Measurements from ENCODE around the gene GSC2.
"Not testable (repeated sequence)": the region's sequence is repeated elsewhere in the genome, so short reads cannot be mapped to it uniquely, and the experiment has no call there.

GSC2 gene

DNA sequence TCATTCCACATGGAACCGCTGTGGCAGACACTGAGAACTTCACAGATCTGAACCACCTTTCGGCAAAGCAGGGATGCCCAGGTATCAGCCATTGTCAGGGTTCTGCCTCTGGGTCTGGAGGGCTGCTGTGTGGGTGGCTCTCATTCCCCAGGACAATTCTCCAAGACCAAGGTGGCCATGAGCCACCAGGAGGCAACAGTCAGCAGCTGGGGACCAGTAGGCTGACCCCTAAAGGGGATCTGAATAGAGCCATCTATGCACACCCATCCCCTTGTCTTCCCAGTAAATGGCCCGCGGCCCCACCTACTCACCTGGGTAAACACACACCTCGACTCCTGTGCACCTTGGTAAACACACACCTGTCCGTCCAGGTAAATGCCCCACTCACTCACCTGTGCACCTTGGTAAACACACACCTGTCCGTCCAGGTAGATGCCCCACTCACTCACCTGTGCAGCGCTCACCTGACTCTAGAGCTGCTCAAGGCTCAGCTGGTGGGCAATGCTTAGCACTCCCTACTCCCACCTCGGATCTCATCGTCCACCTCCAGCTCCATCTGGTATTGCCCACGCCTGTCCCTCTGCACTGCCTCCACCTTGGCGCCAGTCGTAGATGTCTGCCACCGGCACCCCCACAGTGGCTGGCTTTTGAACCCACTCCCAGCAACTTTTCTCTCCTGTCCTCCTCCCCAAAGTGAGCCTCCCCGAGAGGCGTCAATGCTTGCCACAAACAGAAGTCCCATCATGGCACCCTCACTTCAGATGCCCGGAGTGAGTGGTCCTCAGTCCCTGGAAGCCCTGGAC lies 18.2 kb upstream of the GSC2 start:
- Histone ChIP-seq H3K36me3 (ENCODE audit: insufficient read depth, low read length) (no peaks in the 10 kb centered on the region), H3K9ac (ENCODE audit: insufficient read length) (no peak overlapping the region), H3K9me3 (ENCODE audit: low read depth, low read length) (no peaks in the 10 kb centered on the region), H3K4me3 (no peak overlapping the region), H3K27ac (no peak overlapping the region)
- no peak for DNase-seq (ENCODE audit: low read depth, low spot score)
- TF ChIP-seq FOXP2 (optimal IDR thresholded peaks at IDR 0.05; ENCODE audit: control extremely low read depth, extremely low read length, insufficient read depth) (no peak), POLR2AphosphoS5 (IDR thresholded peaks at IDR 0.05; ENCODE audit: borderline replicate concordance, low read depth, low read length) (no peak), EZH2 (IDR thresholded peaks at IDR 0.05) (no peak)

DNA sequence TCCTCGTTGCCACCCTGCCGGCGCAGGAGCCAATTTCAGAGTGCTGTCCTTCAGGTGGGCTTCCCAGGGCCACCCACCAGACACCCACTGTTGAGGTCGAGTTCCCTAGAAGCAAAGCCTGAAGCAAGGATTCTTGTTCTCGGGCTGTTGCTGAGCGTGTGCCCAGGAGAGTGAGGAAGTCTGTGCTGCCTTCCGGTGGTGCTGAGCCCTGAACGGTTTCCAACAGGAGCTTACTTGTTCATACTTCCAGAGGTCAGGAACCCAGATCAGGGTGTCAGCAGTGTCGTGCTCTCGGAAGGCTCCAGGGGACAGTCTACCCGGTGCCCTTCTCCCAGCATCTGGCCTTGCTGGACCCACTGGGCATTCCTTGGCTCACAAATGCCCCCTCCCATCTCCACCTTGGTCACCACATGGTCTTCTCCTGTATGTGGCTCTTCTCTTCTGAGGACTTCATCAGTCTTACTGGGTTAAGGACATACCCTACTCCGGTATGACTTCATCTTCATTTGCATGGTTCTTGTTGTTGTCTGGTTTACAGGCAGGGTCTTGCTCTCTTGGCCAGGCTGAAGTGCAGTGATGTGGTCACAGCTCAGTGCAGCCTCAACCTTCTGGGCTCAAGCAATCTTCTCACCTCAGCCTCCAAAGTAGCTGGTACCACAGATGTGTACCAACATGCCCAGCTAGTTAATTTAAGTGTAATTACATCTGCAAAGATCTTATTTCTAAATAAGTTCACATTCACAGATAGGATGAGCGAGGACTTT lies 17.2 kb upstream of the GSC2 start:
- H3K4me3 ChIP-seq = no peak overlapping the region
- no peaks in the 10 kb centered on the region for H3K36me3 ChIP-seq (ENCODE audit: insufficient read depth, low read length)
- no peak for DNase-seq (ENCODE audit: low read depth, low spot score)
- no peak overlapping the region for H3K27ac ChIP-seq
- no peak overlapping the region for H3K9ac ChIP-seq (ENCODE audit: insufficient read length)
- H3K9me3 ChIP-seq (ENCODE audit: low read depth, low read length) = no peaks in the 10 kb centered on the region
- TF ChIP-seq EZH2 (IDR thresholded peaks at IDR 0.05) = no peak

DNA sequence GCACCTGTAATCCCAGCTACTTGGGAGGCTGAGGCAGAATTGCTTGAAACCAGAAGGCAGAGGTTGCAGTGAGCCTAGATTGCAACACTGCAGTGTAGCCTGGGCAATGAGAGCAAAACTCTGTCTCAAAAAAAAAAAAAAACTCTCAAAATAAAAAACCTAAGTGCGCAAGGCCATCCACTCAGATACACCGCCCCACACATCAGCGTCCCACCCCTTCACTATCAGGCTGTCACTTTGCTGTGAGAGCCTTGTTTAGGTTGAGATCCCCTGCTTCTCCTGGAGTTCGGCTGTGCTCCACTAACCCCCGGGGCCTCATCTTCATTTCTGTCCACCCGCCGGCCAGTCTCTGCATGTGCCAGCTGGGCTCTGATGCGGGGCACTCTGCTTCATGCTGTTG lies 16.3 kb upstream of the GSC2 start:
- Histone ChIP-seq H3K9me3 (ENCODE audit: low read depth, low read length) (no peaks in the 10 kb centered on the region), H3K27ac (no peak overlapping the region), H3K36me3 (ENCODE audit: insufficient read depth, low read length) (no peaks in the 10 kb centered on the region), H3K4me3 (no peak overlapping the region), H3K9ac (ENCODE audit: insufficient read length) (no peak overlapping the region)
- DNase-seq (ENCODE audit: low read depth, low spot score) = no peak
- TF ChIP-seq EZH2 (IDR thresholded peaks at IDR 0.05) = no peak

DNA sequence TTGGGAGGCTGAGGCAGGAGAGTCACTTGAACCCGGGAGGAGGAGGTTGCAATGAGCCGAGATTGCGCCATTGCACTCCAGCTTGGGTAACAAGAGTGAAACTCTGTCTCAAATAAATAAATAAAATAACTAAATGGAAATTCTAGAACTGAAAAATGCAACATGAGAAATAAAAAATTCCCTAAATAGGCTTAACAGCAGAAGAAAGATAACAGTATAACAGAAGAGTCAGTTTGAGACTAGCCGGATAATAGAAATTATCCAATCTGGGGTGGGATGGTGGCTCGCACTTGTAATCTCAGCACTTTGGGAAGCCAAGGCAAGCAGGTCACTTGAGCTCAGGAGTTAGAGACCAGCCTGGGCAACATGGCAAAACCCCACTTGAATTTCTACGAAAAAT lies 14.3 kb upstream of the GSC2 start:
- no peak overlapping the region for H3K9ac ChIP-seq (ENCODE audit: insufficient read length)
- H3K36me3 ChIP-seq (ENCODE audit: insufficient read depth, low read length) = no peaks in the 10 kb centered on the region
- H3K9me3 ChIP-seq (ENCODE audit: low read depth, low read length) = no peaks in the 10 kb centered on the region
- no peak for DNase-seq (ENCODE audit: low read depth, low spot score)
- TF ChIP-seq POLR2AphosphoS5 (IDR thresholded peaks at IDR 0.05; ENCODE audit: borderline replicate concordance, low read depth, low read length) = no peak
- no peak for TF ChIP-seq FOXP2 (optimal IDR thresholded peaks at IDR 0.05; ENCODE audit: control extremely low read depth, extremely low read length, insufficient read depth)
- no peak for TF ChIP-seq EZH2 (IDR thresholded peaks at IDR 0.05)
- no peak overlapping the region for H3K27ac ChIP-seq
- no peak overlapping the region for H3K4me3 ChIP-seq

DNA sequence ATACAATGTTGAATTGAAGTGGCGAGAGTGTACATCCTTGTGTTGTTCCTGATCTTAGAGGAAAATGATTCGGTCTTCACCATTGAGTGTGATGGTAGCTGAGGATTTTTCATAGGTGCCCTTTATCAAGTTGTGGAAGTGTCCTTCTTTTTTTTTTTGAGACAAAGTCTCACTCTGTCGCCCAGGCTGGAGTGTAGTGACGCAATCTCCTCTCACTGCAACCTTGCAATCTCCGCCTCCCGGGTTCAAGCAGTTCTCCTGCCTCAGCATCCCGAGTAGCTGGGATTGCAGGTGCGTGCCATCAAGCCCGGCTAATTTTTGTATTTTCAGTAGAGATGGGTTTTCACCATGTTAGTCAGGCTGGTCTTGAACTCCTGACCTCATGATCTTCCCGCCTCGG lies 8.6 kb upstream of the GSC2 start:
- not testable (repeated sequence) for H3K36me3 ChIP-seq (ENCODE audit: insufficient read depth, low read length); DNase-seq (ENCODE audit: low read depth, low spot score); H3K9ac ChIP-seq (ENCODE audit: insufficient read length); H3K4me3 ChIP-seq; H3K9me3 ChIP-seq (ENCODE audit: low read depth, low read length); H3K27ac ChIP-seq

DNA sequence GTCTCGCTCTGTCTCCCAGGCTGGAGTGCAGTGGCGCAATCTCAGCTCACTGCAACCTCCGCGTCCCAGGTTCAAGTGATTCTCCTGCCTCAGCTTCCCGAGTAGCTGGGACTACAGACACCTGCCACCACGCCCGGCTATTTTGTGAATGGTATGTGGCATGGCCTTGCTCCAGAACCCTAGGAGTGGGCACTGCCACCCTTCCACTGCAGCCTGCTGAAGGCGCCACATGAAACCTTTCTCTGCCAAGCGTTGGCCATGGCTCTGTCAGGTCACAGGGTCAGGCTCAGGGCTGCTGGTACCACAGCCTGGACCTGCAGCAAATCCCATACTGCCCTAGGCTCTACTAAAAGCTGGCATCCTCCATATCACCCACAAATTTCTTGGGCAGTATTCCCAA lies 6.0 kb upstream of the GSC2 start:
- not testable (repeated sequence) for H3K9ac ChIP-seq (ENCODE audit: insufficient read length); H3K9me3 ChIP-seq (ENCODE audit: low read depth, low read length); H3K36me3 ChIP-seq (ENCODE audit: insufficient read depth, low read length); H3K4me3 ChIP-seq; H3K27ac ChIP-seq; DNase-seq (ENCODE audit: low read depth, low spot score)

DNA sequence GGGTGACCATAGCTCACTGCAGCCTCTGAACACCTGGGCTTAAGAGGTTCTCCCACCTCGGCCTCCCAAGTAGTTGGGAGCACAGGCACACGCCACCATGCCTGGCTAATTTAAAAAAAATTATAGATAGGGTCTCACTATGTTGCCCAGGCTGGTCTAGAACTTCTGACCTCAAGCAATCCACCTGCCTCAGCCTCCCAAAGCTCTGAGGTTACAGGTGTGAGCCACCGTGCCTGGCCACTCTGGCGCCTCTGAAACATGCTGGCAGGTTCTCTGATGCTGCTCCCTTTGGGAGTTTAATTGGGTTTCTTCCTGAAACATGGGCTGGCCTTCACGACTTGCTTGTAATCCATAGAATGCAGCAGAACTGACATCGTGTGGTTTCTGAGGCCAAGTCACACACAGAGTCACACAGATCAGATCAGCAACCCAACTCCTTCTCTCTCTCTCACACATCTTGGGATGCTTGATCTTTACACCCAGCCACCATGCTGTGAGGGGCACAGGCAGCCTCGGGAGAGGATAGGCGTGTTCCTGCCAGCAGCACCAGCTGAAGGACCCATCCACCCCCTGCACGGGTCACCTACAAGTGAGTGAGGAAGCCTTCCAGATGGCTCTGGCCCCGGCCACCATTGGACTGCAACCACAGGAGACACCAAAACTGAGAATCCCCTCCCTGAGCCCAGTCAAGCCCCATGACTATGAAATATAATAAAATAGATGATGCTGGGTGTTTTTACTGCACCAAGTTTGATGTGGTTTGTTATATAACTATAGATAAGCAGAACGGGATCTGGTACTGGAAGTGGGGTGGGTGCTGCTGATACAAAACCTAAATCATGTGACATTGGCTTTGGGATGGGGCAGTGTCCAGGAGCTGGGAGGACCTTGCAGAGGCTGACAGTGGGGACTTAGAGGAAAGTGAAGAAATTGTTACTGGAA lies 3.1 kb upstream of the GSC2 start:
- no peak overlapping the region for H3K9ac ChIP-seq (ENCODE audit: insufficient read length)
- H3K4me3 ChIP-seq = no peak overlapping the region
- H3K9me3 ChIP-seq (ENCODE audit: low read depth, low read length) = no peaks in the 10 kb centered on the region
- no peaks in the 10 kb centered on the region for H3K36me3 ChIP-seq (ENCODE audit: insufficient read depth, low read length)
- no peak for DNase-seq (ENCODE audit: low read depth, low spot score)
- H3K27ac ChIP-seq = no peak overlapping the region
- TF ChIP-seq FOXP2 (optimal IDR thresholded peaks at IDR 0.05; ENCODE audit: control extremely low read depth, extremely low read length, insufficient read depth) (no peak), POLR2AphosphoS5 (IDR thresholded peaks at IDR 0.05; ENCODE audit: borderline replicate concordance, low read depth, low read length) (no peak), EZH2 (IDR thresholded peaks at IDR 0.05) (no peak)

DNA sequence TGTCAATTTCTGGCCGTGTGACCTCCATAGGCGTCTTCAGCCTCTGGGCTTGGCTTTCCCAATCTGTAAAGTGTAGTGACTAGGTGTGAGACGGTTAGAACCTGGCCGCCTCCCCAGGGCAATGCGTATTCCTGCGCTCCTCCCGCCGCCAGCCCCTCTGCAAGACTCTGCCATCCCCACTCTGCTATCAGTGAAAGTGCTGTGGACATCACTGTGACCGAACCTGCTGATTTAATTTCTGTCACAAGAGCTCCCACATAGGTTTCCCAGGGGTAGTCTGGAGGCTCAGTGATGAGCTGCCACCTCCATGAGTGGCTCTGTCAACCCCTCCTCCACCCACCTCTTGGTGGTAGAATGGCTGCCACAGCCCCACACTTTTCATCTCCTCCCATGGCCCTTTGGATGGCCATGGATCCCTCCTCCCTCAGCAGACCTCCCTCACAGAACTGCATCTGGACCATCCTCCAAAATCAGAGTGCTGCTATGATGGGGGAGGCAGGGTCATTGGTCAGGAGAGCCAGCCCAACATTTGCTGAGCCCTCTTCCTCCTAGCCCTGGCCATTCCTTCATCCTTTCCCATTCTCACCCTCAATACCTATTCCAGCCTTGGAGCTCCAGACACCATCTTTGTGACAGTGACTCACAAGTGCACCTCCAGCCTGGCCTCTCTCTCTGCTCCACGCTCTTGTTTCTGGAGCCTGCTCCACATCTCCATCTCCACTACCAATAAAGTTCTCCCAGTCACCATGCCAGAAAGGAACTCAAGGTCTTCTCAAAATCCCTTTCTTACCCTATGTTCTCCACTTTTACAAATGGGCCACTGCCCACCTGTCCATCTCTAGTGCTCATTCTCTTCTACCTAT lies 1.5 kb upstream of the GSC2 start:
- no peaks in the 10 kb centered on the region for H3K36me3 ChIP-seq (ENCODE audit: insufficient read depth, low read length)
- H3K27ac ChIP-seq = no peak overlapping the region
- no peak for DNase-seq (ENCODE audit: low read depth, low spot score)
- H3K9me3 ChIP-seq (ENCODE audit: low read depth, low read length) = no peaks in the 10 kb centered on the region
- TF ChIP-seq FOXP2 (optimal IDR thresholded peaks at IDR 0.05; ENCODE audit: control extremely low read depth, extremely low read length, insufficient read depth) (no peak), POLR2AphosphoS5 (IDR thresholded peaks at IDR 0.05; ENCODE audit: borderline replicate concordance, low read depth, low read length) (no peak), EZH2 (IDR thresholded peaks at IDR 0.05) (no peak)
- no peak overlapping the region for H3K9ac ChIP-seq (ENCODE audit: insufficient read length)
- no peak overlapping the region for H3K4me3 ChIP-seq
